ENCODE data around the gene PTPRN2. TPM values are rescaled to one million over a fixed set of nuclear protein-coding genes. Genes with fewer than 3 reads are reported as not detected.

The PTPRN2 gene
- total RNA-seq, 1 experiment from 2014 or later, result 2.1 TPM

DNA sequence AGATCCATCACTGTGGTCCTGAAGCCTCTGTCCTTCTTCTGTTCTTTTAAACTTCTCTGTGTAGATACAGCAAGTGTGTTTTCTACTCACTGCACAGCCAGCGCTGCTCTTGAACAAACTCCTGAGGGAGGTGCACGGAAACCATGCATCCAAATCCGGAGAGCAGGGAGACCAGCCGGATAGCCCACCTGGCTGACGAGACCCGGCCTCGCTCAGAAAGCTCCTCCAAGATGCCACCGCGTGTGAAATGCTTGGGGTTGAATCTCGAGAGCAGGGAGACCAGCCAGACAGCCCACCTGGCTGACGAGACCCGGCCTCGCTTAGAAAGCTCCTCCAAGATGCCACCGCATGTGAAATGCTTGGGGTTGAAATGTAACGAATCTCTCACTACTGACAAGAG is 602.0 kb downstream of the PTPRN2 start:
- BruUV-seq (replicated peaks), result no TSS peak
- no peak overlapping the region for H3K4me2 ChIP-seq (ENCODE audit: low read length)
- no peaks in the 10 kb centered on the region for H3K9me3 ChIP-seq (ENCODE audit: control insufficient read depth in 1 of 2, insufficient read depth in 1 of 2, low read depth in 1 of 2, low read length in 2 of 2)
- no peaks in the 10 kb centered on the region for H3K36me3 ChIP-seq (ENCODE audit: control insufficient read depth in 1 of 2, insufficient read depth in 2 of 2, low read length in 2 of 2)
- no peak for ATAC-seq
- peaks cover 6% of the 10 kb centered on the region; the same call in 1 of the 2 replicates for H3K27me3 ChIP-seq (ENCODE audit: insufficient read depth, low read length)
- TF ChIP-seq ZFX (IDR thresholded peaks at IDR 0.05) (no peak), REST (IDR thresholded peaks at IDR 0.05; ENCODE audit: low read depth) (no peak), TCF7L2 (IDR thresholded peaks at IDR 0.05; ENCODE audit: borderline replicate concordance, extremely low read depth, insufficient read depth, insufficient read length) (no peak), EZH2 (IDR thresholded peaks at IDR 0.05) (no peak), EZH2phosphoT487 (IDR thresholded peaks at IDR 0.05; ENCODE audit: borderline replicate concordance) (no peak), JUND (IDR thresholded peaks at IDR 0.05) (no peak), FOSL1 (IDR thresholded peaks at IDR 0.05; ENCODE audit: low read depth) (no peak), RAD21 (IDR thresholded peaks at IDR 0.05; ENCODE audit: low read depth) (no peak), CEBPB (IDR thresholded peaks at IDR 0.05; ENCODE audit: low read depth) (no peak), SP1 (IDR thresholded peaks at IDR 0.05; ENCODE audit: low read depth) (no peak), POLR2A (IDR thresholded peaks at IDR 0.05; ENCODE audit: borderline replicate concordance, extremely low read depth, insufficient read depth, insufficient read length) (no peak)
- TF ChIP-seq, protein P1, sequence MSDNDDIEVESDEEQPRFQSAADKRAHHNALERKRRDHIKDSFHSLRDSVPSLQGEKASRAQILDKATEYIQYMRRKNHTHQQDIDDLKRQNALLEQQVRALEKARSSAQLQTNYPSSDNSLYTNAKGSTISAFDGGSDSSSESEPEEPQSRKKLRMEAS (IDR thresholded peaks at IDR 0.05), result no peak
- no peaks in the 10 kb centered on the region for H3K79me2 ChIP-seq (ENCODE audit: insufficient read depth, low read length)
- intact Hi-C loops (cut with micrococcal nuclease), result no loop called here
- no peak overlapping the region for H2AFZ ChIP-seq (ENCODE audit: low read depth, low read length, poor library complexity, severe bottlenecking)
- POLR2A ChIA-PET, result no interaction called here
- no peaks in the 10 kb centered on the region for H3K9me2 ChIP-seq (ENCODE audit: insufficient read depth)
- CTCF ChIA-PET, result no interaction called here
- RAD21 ChIA-PET (ENCODE audit: low non-redundant PET in 1 of 2, low total read pairs in 2 of 2, uncharacterized antibody in 2 of 2, unreplicated experiment in 2 of 2), result no interaction called here
- no peak overlapping the region for H3K27ac ChIP-seq (ENCODE audit: low read depth, low read length)
- no peak for DNase-seq (ENCODE audit: low read depth, low spot score)
- H3K4me3 ChIP-seq (replicated peaks in 1 of 2; ENCODE audit: low read depth in 1 of 2, low read length in 2 of 2), result no peak overlapping the region
- no peak overlapping the region for H3K9ac ChIP-seq (ENCODE audit: low read length)
- no peaks in the 10 kb centered on the region for H4K20me1 ChIP-seq (ENCODE audit: insufficient read depth)
- no peaks in the 10 kb centered on the region for H3K4me1 ChIP-seq (ENCODE audit: control insufficient read depth in 1 of 2, insufficient read depth in 2 of 2, low read length in 2 of 2)
